ENCODE measurements around the gene CCL28. TPM values are rescaled to one million over a fixed set of nuclear protein-coding genes. Genes with fewer than 3 reads are reported as not detected.

Gene CCL28
- total and polyA plus RNA-seq, 2 donors (not counting 3 experiments of a cell fraction or from before 2014, with no cell fraction given), result 1.2 to 1.8 TPM

- Histone ChIP-seq H3K27me3 (ENCODE audit: control insufficient read depth in 2 of 2, insufficient read depth in 2 of 2, low read length in 2 of 2) (no peaks in the 10 kb centered on the region), H3K9me1 (replicated peaks; ENCODE audit: control insufficient read depth, extremely low read depth, insufficient read depth, low read length) (no peaks in the 10 kb centered on the region), H3K9me3 (replicated peaks; ENCODE audit: control insufficient read depth, insufficient read depth, low read length) (no peaks in the 10 kb centered on the region), H3K4me1 (ENCODE audit: control insufficient read depth, extremely low read depth, insufficient read depth, low read length) (no peaks in the 10 kb centered on the region), H3K79me2 (ENCODE audit: control insufficient read depth, insufficient read depth, low read length) (no peaks in the 10 kb centered on the region), H3K4me2 (ENCODE audit: insufficient read depth, low read length) (no peak overlapping the region), H4K20me1 (replicated peaks; ENCODE audit: control insufficient read depth, extremely low read depth, insufficient read depth, low read length) (no peaks in the 10 kb centered on the region), H2AFZ (ENCODE audit: low read depth, low read length) (no peak overlapping the region), H3K9ac (replicated peaks; ENCODE audit: extremely low read depth, insufficient read depth, low read length) (no peak overlapping the region), H3K4me3 (replicated peaks in 1 of 3; ENCODE audit: insufficient read depth in 1 of 3, low read depth in 1 of 3, low read length in 3 of 3) (no peak overlapping the region), H3K36me3 (ENCODE audit: control insufficient read depth in 2 of 2, extremely low read depth in 1 of 2, insufficient read depth in 2 of 2, low read length in 2 of 2) (no peaks in the 10 kb centered on the region), H3K27ac (ENCODE audit: insufficient read depth, low read depth, low read length) (no peak overlapping the region)
- FAIRE-seq, result no peak
- TF ChIP-seq CTCF (IDR thresholded peaks at IDR 0.05; ENCODE audit: extremely low read depth in 1 of 2, insufficient read depth in 1 of 2, low read depth in 1 of 2, low read length in 2 of 2), result no peak
- TF ChIP-seq MAX (IDR thresholded peaks at IDR 0.05; ENCODE audit: insufficient read depth, insufficient read length), result no peak
- no peak for TF ChIP-seq JUN (IDR thresholded peaks at IDR 0.05; ENCODE audit: borderline replicate concordance, insufficient read depth, insufficient read length, low read depth)
- TF ChIP-seq POLR2AphosphoS5 (IDR thresholded peaks at IDR 0.05; ENCODE audit: insufficient read depth, low read depth, low read length), result no peak
- no peak for TF ChIP-seq GATA2 (IDR thresholded peaks at IDR 0.05; ENCODE audit: insufficient read depth, insufficient read length, low read depth, low read length)
- TF ChIP-seq EZH2 (IDR thresholded peaks at IDR 0.05; ENCODE audit: borderline replicate concordance, low read depth, low read length, severe bottlenecking), result no peak
- no peak for TF ChIP-seq FOS (IDR thresholded peaks at IDR 0.05; ENCODE audit: borderline replicate concordance, insufficient read depth, low read length)
- no peak for TF ChIP-seq MYC (IDR thresholded peaks at IDR 0.05; ENCODE audit: low read depth, low read length)
- no peak for TF ChIP-seq POLR2A (IDR thresholded peaks at IDR 0.05; ENCODE audit: low read depth, low read length)
- intact Hi-C loops (cut with micrococcal nuclease) (no loop called here), dilution Hi-C loops (cut with MboI; ENCODE audit: extremely low pct_ligation_motif_present, low sequenced_read_pairs) (no loop called here)
- POLR2A ChIA-PET, result no interaction called here
- no peak for DNase-seq (ENCODE audit: low read depth, low spot score)
- CTCF ChIA-PET, result no interaction called here
- BruUV-seq (replicated peaks), result no TSS peak
These were observed 42.5 kb downstream of the CCL28 start for GRCh38 chr5:43369651-43370050.

Measured in endothelial cell of umbilical vein (primary cell).